ENCODE data around the gene NOB1. TPM values are rescaled to one million over a fixed set of nuclear protein-coding genes. Genes with fewer than 3 reads are reported as not detected.

The NOB1 gene
- total RNA-seq, 4 donors from 2014 or later: 15.9 to 50.5 (median 21.0) TPM

- peak within 1 kb of the TSS; percentile 76 to 79 for H3K27ac ChIP-seq
- TF ChIP-seq CTCF (IDR thresholded peaks at IDR 0.05): no peak
- TF ChIP-seq POLR2A (IDR thresholded peaks at IDR 0.05): peak in 1 of 2 donors; percentile 39
- H3K27me3 ChIP-seq: no peaks in the 10 kb centered on the region
- no peaks in the 10 kb centered on the region for H3K9me3 ChIP-seq
- intact Hi-C loops (cut with DNase I; ENCODE audit: low total_unique reads): no loop called here
- DNase-seq: peak; percentile 91
- H3K4me1 ChIP-seq: peaks cover 0 to 5% of the 10 kb centered on the region in 2 donors
- H3K4me3 ChIP-seq: peak within 1 kb of the TSS; percentile 35 to 45
- no peaks in the 10 kb centered on the region for H3K36me3 ChIP-seq
Measured at GRCh38 chr16:69726313-69727060, 28.2 kb downstream of the NOB1 start, which contains the start of gene NQO1. Gene NQO1, minus strand, starts transcription at chr16:69726560. Its CDS starts 121 bp downstream, at chr16:69726439.

GRCh38 chr16:69725480-69726312 is 29.0 kb downstream of the NOB1 start:
- TF ChIP-seq CTCF (IDR thresholded peaks at IDR 0.05) (no peak), POLR2A (IDR thresholded peaks at IDR 0.05) (no peak)
- H3K27ac ChIP-seq: peak overlapping the region; percentile 76 to 79
- H3K4me1 ChIP-seq: peaks cover 0 to 5% of the 10 kb centered on the region in 2 donors
- H3K4me3 ChIP-seq: peak overlapping the region; percentile 35 to 45
- H3K27me3 ChIP-seq: no peaks in the 10 kb centered on the region
- H3K9me3 ChIP-seq: no peaks in the 10 kb centered on the region
- H3K36me3 ChIP-seq: no peaks in the 10 kb centered on the region
- DNase-seq: no peak
- intact Hi-C loops (cut with DNase I; ENCODE audit: low total_unique reads): no loop called here

GRCh38 chr16:69724981-69725479 is 29.7 kb downstream of the NOB1 start:
- Histone ChIP-seq H3K9me3 (no peaks in the 10 kb centered on the region), H3K27ac (peak overlapping the region; percentile 4 to 76), H3K4me1 (peaks cover 0 to 5% of the 10 kb centered on the region in 2 donors), H3K4me3 (no peak overlapping the region), H3K27me3 (no peaks in the 10 kb centered on the region), H3K36me3 (no peaks in the 10 kb centered on the region)
- DNase-seq: no peak
- intact Hi-C loops (cut with DNase I; ENCODE audit: low total_unique reads): no loop called here
- TF ChIP-seq POLR2A (IDR thresholded peaks at IDR 0.05) (no peak), CTCF (IDR thresholded peaks at IDR 0.05) (no peak)

GRCh38 chr16:69724414-69724873 is 30.3 kb downstream of the NOB1 start:
- Histone ChIP-seq H3K27me3 (no peaks in the 10 kb centered on the region), H3K4me3 (no peak overlapping the region), H3K36me3 (no peaks in the 10 kb centered on the region), H3K9me3 (no peaks in the 10 kb centered on the region), H3K27ac (peak overlapping the region in 1 of 2 donors; percentile 4), H3K4me1 (peaks cover 0 to 5% of the 10 kb centered on the region in 2 donors)
- TF ChIP-seq POLR2A (IDR thresholded peaks at IDR 0.05) (no peak), CTCF (IDR thresholded peaks at IDR 0.05) (no peak)
- intact Hi-C loops (cut with DNase I; ENCODE audit: low total_unique reads): no loop called here
- DNase-seq: no peak
